Heart left ventricle (tissue), 13 donors: Measurements from ENCODE around the gene PARD6A.

Source experiments
- POLR2A ChIP-seq, 2 donors: fragments of 450-650 bp; IDR thresholded peaks; one replicate each; pipeline ENCODE4 v1.6.1; 2017; ENCODE audit warnings: antibody characterized with exemption in 2 of 2, mild to moderate bottlenecking in 2 of 2, moderate library complexity in 2 of 2
- TF ChIP-seq, protein P1 (sequence below), 12 donors: fragments of 200-600 bp; sonication (generic) in 4 of 12; IDR thresholded peaks; one replicate each; pipeline versions ENCODE4 v1.5.0 to v1.8.0; 2018 to 2022; ENCODE audit warnings: antibody characterized with exemption in 12 of 12, mild to moderate bottlenecking in 5 of 12
- donor health status: ischemic (EF 13 %, LVEDD 7.1; RV severe dilation, severe dysfunction).
- donor health status: DM: no; HTN: yes; CAD: no.
- donor health status: DM: no; HTN: no; CAD: no.
- donor health status: ischemic (EF 25% LVEDD 6.9; RV normal size, moderate dysfunction).
- donor health status: ischemic (EF 25% LVEDD 5.7; RV mildly dilated, moderate dysfunction).
- donor health status: ischemic (EF 35%, LVEDD 5.7; RV mildly dilated, moderate dysfunction).
- donor health status: nonischemic (EF 11% LVEDD 7.7; RV severe dilation, severe dysfunction).
- donor health status: DM: yes; HTN: yes; CAD: no.
- donor health status: PGD.
- donor health status: ischemic (EF 29% LVEDD 5.4; RV normal size, mild dysfunction).
- donor health status: nonischemic (EF 23%, LVEDD 6.1; RV moderate dilation, normal function).

GRCh38 chr16:67641779-67642708, 18.7 kb upstream of the PARD6A start:
- TF ChIP-seq POLR2A (IDR thresholded peaks at IDR 0.05) = no peak
- TF ChIP-seq, protein P1, sequence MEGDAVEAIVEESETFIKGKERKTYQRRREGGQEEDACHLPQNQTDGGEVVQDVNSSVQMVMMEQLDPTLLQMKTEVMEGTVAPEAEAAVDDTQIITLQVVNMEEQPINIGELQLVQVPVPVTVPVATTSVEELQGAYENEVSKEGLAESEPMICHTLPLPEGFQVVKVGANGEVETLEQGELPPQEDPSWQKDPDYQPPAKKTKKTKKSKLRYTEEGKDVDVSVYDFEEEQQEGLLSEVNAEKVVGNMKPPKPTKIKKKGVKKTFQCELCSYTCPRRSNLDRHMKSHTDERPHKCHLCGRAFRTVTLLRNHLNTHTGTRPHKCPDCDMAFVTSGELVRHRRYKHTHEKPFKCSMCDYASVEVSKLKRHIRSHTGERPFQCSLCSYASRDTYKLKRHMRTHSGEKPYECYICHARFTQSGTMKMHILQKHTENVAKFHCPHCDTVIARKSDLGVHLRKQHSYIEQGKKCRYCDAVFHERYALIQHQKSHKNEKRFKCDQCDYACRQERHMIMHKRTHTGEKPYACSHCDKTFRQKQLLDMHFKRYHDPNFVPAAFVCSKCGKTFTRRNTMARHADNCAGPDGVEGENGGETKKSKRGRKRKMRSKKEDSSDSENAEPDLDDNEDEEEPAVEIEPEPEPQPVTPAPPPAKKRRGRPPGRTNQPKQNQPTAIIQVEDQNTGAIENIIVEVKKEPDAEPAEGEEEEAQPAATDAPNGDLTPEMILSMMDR (IDR thresholded peaks at IDR 0.05) = no peak
